HG03571 (cell line): ENCODE measurements around the gene GLYATL1.

Experiments
- ATAC-seq: cut with Tn5 transposase; IDR thresholded peaks from one replicate; pipeline ENCODE4 v1.9.1; 2021; ENCODE audit not compliant: unreplicated experiment

Gene GLYATL1, protein sequence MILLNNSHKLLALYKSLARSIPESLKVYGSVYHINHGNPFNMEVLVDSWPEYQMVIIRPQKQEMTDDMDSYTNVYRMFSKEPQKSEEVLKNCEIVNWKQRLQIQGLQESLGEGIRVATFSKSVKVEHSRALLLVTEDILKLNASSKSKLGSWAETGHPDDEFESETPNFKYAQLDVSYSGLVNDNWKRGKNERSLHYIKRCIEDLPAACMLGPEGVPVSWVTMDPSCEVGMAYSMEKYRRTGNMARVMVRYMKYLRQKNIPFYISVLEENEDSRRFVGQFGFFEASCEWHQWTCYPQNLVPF

DNA sequence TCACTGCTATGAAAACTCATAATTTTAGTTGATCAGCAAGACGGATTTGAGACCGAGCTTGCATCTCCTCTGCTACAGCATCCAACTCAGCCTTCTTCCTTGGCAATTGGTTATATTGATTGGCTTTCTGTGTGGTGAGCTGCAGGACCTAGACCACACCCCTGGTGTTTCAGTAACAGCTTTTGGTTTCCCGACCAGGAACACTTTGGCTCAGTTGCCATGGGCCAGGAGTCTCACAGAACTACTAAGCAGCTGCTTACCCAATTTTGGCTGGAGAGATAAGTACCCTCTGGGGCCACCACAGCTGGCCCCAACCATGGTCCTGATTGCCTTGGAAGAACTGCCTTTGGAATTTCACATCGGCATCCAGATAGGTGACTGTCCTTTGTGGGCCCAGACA lies at the start of gene GLYATL1:
TSS of gene GLYATL1 (plus strand) at position 212 of the 400 bp plus-strand sequence. CDS start 7,600 bp downstream, outside the sequence.
- no peak for ATAC-seq

DNA sequence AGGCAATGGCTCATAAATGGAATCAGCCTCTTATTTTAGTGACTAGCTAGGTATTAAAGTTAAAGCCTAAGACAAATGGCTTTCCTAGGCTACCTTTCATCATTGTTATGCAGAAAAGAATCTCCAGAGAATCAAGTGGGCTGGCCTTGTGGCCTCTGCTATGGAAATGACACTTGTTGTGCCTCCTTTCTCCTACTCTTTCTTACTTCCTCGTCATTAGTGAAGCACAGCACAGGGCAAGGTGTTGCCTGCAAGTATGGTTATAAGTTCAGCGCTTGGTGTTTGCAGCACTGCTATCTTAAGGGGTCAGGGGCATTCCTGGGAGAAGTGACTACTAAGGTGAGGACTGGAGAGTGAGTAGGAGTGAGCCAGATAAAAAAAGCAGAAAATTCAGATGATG lies 45.4 kb upstream of the GLYATL1 start:
- no peak for ATAC-seq

DNA sequence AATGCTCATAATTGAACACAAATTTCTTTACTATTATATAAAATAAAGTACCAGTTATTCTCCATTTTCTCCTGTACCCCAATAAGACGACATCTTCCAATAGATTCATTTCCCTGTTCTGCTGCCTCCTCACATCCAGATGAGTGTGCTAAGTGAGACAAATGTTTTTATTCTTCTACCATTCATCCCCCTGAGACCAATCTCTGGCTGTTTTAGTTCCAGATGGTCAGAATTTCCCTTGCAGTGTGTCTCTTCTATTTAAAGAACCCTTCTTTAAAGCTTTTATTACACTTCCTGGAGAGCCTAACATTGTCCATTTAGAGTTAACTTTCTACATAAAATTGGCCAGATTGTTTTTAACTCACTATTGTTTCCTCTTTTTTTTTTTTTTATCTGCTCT lies 41.2 kb upstream of the GLYATL1 start:
- no peak for ATAC-seq

GRCh38 chr11:58900479-58901420 lies 38.5 kb upstream of the GLYATL1 start:
- ATAC-seq: no peak

DNA sequence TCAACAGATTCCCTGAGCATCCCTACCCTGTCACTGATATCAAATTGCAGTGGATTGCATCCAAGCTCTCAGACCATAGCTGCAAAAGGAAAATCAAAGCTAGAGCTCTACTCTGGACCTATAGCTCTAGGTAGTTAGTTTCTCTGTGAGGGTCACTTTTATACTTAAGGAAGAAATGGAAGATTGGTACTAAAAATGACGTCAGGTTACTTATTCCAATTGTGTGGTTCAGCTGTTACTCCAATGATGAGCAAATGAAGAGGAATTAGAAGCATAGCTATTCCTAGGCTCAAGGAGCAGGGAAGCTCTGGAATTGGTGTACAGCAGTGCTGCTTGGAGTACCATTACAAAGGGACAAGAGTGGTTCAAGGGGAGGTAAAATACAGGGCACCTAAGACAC lies 36.4 kb upstream of the GLYATL1 start:
- ATAC-seq: no peak

DNA sequence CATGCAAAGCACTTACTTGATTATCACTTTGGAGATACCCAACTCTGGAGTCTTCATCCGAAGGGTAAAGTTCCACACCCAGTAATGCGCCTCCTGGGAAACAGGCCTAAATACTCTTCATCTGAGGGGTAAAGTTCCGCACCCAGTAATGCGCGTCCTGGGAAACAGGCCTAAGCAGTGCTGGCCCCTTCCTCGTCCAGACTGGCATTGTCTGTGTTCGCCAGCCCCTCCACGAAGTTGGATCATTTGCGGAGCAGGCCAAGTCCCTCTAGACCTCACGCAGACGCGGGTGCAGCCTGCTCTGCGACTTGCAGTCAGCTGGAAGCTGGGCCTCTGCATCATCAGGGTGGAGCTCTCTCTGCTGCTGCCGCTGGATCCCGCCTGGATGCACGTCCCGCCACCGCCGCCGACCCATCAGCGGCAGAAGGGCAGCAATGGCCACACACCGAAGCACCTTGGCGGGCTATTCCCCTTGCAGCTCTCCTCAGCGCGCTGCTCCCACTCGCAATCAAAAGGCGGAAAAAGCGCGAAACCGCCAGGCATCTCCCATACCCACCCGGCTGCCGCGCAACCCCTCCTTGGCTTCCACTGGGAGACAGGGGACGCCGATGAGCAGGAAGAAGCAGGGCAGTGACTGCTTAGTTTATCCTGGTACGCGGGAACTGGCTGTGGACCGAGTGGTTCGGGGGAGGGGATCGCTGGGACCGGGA lies 34.1 kb upstream of the GLYATL1 start:
- no peak for ATAC-seq

- ATAC-seq: no peak
Measured at GRCh38 chr11:58905721-58906547, 33.4 kb upstream of the GLYATL1 start.

DNA sequence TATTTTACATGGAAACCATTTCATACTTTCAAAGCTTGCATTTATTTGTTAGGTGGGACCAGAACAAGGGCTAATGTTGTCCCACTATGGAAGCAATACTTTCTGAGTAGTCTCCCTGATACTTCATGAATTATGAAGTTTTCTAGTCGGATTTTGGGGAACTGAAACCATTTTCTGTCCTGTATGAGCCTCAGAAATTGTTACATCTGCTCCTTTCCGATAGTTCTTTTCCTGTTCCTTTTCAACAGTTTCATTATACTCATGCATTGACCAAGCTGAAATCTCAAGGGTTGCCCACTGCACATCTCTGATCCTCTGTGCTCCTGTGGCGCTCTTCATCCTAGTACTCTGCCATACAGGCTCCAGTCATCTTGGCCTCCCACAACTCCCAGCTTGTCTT lies 31.5 kb upstream of the GLYATL1 start:
- no peak for ATAC-seq

DNA sequence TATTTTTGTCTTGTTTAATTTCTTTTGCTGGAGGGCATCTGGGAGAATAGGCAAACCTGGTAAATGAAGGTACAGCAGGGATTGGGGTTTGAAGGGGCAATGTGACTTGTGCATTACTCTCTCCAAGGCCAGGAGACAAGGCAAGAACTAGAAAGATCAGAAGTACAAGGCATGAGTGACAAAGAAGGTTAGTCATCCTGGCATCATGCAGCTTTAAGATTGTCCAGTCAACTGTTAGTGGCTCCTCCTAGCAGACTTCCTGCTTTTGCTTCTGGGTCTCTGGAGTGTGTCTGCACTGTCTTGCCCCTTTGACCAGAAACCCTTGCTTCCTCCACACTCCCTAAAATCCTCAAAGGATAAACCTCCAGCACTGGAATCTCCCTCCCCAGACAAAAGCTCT lies 27.2 kb upstream of the GLYATL1 start:
- no peak for ATAC-seq

DNA sequence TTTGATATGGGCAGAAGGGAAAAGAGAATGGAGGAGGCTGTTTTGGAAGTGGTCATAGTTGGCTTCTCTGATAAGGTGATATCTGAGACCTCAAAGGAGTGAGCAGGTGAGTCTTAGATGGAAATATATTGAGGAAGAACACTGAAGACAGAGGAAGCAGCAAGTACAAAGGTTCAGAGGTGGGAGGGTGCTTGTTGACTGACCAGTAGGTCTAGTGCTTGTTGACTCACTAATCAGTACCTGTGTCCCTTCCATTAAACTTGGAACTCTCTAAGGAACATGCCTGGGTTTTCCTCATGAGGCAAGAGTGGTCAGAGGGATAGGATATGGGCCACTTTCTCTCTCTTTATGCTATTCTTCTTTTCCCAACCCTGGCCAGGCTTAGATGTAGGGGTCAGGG lies 25.6 kb upstream of the GLYATL1 start:
- no peak for ATAC-seq

DNA sequence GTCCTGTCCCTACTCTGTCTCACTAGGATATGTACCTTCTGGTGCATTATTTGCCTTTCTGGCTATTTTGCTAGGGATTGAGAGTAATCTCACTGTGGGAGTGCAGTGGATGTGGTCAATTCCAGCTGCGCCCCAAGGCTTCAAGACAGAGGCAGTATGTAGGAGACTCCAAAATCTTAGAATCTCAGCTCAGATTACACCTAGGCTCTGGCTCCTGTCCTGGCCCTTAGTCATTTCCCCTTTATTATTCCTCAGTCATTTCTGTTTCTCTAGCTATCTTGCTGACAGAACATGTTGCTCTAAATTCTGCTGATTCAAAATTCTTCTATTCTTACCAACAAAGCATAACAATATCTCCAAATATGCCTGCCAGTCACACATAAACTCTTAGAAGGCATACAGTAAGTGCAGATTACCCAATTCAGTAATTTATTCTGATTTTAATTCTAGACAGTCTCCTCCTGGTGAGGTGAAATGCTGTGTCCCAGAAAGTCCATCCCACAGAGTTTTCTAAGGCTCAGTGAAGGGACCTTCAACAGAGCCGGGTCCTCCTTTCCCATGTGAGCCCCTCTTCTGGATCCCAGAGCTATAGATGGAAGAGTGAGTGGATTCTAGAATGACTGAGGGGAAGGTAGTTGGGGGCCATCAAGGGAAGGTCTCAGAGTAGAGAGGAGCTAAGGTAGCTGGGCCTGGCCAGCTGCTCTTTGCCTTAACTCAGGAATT lies 24.3 kb upstream of the GLYATL1 start:
- no peak for ATAC-seq

DNA sequence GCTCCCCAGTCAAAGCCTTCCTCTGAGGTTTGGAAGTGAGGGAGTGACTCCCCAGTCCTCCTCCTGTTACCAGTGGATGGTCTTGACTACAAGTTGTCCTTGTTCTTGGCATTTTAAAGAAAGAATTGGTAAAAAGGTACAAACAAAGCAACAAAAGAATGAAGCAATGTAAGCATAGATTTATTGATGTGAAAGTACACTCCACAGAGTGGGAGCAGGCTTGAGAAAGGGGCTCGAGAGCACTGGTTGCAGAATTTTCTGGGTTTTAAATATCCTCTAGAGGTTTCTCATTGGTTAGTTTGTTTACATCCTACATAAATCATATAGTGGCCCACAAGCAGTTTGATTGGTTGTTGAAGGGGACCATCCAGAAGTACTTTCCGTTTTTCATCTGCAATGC lies 22.7 kb upstream of the GLYATL1 start:
- ATAC-seq: no peak

- ATAC-seq: no peak
Measured at GRCh38 chr11:58917159-58917783, 22.0 kb upstream of the GLYATL1 start.

- ATAC-seq: no peak
Measured at GRCh38 chr11:58919561-58919960, 19.7 kb upstream of the GLYATL1 start.

DNA sequence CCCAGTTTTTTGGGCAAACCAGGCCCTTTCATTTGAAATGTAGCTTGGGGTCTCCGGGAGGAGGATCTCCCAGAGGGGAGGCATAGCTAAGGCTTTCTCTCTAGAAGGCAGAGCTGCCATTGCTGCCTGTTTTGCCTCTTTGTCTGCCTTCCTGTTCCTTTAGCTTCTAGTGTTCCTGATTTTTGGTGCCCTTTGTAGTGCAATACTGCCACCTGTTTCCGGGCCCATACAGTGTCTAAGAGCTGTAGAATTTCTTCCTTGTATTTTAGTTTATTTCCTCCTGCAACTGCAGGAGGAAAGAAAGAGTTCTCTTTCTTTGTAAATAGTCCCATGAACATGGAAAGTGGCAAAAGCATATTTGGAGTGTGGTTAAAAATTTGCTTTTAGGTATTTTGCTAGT lies 19.3 kb upstream of the GLYATL1 start:
- no peak for ATAC-seq

- no peak for ATAC-seq
Measured at GRCh38 chr11:58921778-58922390, 17.4 kb upstream of the GLYATL1 start.

DNA sequence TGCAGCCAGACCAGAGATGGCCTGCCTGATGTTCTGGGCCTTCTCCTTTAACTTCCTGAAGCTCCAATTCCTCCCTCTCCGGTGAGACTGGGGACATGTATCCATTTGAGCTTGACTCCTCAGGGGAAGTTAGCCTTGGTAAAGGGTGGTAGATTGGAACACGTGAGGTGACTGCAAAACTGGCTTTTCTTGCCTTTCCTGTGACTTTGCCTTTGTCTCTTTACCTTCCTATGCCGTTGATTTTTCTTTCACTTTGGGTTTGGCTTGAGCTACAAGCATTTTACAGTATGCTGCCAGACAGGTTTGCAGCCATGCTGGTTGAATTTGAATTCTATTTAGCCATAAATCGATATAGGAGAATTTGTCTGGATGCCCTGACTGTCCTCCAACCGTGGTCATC lies 16.8 kb upstream of the GLYATL1 start:
- ATAC-seq: no peak

- ATAC-seq: no peak
Measured at GRCh38 chr11:58923300-58923788, 15.9 kb upstream of the GLYATL1 start.

GRCh38 chr11:58924230-58924629 lies 15.1 kb upstream of the GLYATL1 start:
- no peak for ATAC-seq
